Ureter (tissue), 1 donor: ENCODE results near the gene ANKRD24. TPM values are rescaled to one million over a fixed set of nuclear protein-coding genes. Genes with fewer than 3 reads are reported as not detected.
"Not testable (repeated sequence)": the region's sequence is repeated elsewhere in the genome, so short reads cannot be mapped to it uniquely, and the experiment has no call there.

Source experiments
- DNase-seq: peaks from one replicate; pipeline ENCODE4 v3.0.0-alpha.2; 2020; ENCODE audit warnings: low spot score
- total RNA-seq: library from RNA; stranded (reverse); gene quantifications from one replicate; pipeline ENCODE4 v1.2.4, GENCODE V29; 2023
- donor health status: DM: yes; HTN: yes; CAD: no.

Gene ANKRD24
- total RNA-seq, 1 donor from 2014 or later: 2.7 TPM

DNA sequence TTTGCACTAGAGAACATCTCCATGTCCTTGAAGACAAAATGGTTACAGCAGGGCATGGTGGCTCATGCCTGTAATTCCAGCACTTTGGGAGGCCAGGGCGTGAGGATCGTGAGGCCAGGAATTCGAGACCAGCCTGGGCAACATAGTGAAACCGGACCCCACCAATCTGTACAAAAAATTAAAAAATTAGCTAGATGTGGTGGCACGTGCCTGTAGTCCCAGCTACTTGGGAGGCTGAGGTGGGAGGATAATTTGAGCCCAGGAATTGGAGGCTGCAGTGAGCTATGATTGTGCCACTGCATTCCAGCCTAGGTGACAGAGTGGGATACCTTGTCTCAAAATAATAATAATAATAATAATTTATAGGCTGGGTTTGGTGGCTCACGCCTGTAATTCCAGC is 47.7 kb downstream of the ANKRD24 start:
- not testable (repeated sequence) for DNase-seq

DNA sequence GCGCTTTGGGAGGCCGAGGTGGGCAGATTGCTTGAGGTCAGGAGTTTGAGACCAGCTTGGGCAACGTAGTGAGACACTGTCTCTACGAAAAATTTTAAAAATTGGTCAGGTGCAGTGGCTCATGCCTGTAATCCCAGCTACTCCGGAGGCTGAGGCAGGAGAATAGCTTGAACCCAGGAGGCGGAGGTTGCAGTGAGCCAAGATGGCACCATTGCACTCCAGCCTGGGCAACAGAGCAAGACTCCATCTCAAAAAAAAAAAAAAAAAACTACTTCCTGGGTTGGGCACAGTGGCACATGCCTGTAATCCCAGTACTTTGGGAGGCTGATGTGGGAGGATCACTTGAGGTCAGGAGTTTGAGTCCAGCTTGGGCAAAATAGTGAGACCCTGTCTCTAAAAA is 49.0 kb downstream of the ANKRD24 start:
- not testable (repeated sequence) for DNase-seq

DNA sequence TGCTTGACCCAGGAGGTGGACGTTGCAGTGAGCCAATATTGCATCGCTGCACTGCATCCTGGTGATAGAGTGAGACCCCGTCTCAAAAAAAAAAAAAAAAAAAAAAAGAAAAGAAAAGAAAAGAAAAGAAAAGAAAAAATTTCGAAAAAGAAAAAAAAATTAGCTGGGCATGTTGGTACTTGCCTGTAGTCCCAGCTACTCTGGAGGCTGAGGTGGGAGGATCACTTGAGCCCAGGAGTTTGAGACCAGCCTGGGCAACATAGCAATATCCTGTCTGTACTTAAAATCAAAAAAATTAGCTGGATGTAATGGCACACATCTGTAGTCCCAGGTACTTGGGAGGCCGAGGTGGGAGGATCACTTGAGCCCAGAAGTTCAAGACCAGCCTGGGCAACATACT is 49.6 kb downstream of the ANKRD24 start:
- not testable (repeated sequence) for DNase-seq

DNA sequence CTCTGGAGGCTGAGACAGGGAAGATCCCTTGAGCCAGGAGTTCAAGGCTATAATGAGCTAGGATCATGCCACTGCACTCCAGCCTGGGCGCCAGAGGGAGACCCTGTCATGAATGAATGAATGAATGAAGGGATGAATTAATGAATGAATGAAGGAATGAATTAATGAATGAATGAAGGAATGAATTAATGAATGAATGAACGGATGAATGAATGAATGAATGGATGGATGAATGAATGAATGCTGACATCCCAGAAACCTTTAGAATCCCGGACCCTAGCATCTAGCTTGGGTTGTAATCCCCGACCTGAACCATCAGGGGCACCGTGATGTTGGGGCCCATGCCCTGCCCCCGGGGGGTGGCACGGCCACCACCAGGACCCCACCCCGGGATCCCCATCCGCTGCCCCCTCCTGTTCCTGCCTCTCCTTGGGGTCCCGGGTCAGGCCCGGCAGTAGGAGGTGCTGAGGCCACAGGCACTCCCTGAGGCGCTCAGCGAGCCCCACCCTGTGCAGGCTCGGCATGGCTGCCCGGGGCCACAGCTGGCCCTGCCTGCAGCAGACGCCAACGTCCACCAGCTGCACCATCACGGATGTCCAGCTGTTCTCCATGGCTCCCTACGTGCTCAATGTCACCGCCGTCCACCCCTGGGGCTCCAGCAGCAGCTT is 50.3 kb downstream of the ANKRD24 start:
- DNase-seq: no peak

DNA sequence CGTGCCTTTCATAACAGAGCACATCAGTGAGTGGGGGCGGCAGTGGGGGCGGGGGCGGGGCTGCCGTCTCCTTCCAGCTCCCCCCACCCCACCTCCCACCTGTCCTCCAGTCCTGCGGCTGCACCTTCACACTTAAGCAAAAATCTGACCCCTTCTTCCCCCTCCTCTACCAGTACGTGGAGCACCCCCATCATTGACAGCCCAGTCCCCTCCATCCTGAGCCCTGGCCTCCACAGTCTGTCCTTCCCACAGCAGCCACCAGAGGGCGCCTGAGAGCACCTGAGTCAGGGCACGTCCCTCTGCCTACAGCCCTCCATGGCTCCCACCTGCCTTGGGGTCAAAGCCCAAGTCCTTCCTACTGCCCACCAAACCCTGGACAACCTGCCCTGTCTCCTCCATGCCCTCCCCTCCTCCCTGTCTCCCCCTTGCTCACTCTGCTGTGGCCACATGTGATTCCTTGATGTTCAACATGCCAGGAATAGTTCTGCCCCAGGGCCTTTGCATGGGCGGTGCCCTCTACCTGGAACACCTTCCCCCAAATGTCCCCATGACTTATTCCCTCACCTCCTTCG is 50.9 kb downstream of the ANKRD24 start:
- DNase-seq: no peak

DNA sequence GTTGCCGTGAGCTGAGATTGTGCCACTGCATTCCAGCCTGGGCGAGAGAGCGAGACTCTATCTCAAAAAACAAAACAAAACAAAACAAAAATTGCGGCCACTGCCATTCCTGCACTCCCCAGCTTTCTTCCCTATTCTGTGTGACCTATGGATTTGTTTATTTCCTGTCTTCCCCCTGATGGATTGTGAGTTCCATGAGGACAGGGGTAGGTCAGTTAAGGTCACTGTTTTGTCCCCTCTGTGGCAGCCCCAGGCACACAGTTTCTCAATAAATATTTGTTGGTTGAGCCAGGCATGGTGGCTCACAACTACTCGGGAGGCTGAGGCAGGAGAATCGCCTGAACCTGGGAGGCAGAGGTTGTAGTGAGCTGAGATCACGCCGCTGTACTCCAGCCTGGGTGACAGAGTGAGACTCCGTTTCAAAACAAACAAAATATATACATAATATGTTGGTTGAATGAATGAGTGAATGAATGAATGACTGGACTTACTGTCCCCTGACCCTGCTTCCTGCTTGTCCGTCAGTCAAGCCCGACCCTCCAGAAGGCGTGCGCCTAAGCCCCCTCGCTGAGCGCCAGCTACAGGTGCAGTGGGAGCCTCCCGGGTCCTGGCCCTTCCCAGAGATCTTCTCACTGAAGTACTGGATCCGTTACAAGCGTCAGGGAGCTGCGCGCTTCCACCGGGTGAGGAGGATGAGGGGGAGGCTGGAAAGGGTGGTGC is 51.8 kb downstream of the ANKRD24 start:
- DNase-seq: no peak

DNA sequence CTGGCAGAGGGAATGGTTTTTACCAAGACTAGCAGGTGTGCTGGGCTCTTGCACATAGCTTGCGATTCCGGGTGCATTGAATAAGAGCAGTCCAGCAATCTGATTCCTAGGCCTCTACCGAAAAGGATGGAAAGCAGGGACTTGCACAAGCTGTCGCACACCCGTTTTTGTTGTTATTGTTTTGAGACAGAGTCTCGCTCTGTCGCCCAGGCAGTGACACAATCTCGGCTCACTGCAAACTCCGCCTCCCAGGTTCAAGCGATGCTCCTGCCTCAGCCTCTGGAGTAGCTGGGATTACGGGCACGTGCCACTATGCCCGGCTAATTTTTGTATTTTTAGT is 52.3 kb downstream of the ANKRD24 start:
- no peak for DNase-seq

DNA sequence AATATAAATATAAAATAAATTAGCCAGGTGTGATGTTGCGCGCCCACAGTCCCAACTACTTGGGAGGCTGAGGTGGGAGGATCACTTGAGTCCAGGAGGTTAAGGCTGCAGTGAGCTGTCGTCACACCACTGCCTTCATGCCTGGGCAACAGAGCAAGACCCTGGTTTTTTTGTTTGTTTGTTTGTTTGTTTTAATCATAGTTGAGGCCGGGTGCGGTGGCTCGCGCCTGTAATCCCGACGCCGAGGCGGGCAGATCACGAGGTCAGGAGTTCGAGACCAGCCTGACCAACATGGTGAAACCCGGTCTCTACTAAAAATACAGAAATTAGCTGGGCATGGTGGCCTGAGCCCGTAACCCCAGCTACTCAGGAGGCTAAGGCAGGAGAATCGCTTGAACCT is 55.0 kb downstream of the ANKRD24 start:
- not testable (repeated sequence) for DNase-seq

DNA sequence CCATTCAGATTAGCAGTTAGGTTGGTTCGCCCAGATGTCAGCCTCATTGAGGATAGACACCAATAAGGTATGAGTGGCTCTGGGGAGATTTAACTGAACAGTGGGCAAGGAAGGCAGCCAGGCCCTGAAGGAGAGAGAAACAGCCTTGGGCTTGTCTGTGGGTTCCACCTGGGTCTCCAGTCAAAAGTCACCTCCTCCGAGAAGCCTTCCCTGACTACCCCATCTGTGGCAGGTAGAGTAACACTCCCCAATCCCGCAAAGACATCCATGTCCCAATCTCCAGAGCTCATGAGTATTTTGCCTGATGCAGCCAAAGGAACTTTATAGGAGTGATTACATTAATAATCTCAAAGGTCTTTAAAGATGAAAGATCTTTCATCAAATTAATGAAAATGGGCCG is 56.3 kb downstream of the ANKRD24 start:
- no peak for DNase-seq

DNA sequence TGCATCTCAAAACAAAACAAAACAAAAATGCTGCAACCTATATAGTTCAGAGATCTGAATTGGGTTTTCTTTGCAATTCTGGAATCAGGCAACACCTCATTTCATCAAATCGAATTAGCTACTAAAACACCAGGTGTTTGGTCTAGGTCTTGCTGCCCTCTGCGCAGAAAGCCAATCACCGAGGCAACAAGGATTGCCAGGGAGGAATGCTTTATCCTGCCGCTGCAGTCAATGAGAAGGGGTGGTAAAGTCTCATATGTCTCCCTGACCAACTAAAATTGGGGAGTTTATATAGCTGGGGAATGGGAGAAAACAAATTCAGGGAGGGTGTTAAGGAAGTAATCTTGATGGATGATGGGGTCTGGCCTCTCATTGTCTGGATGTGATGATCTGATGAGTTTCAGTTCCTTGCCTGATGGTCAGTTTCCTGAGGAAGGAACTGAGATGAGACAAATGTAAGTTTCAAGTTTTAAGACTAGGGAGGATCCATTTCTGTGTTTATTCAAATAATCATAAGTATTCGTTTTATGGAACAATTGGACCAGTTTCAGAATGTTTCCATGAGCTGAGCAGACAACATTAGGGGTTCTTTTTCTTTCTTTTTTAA is 59.4 kb downstream of the ANKRD24 start:
- DNase-seq: no peak

DNA sequence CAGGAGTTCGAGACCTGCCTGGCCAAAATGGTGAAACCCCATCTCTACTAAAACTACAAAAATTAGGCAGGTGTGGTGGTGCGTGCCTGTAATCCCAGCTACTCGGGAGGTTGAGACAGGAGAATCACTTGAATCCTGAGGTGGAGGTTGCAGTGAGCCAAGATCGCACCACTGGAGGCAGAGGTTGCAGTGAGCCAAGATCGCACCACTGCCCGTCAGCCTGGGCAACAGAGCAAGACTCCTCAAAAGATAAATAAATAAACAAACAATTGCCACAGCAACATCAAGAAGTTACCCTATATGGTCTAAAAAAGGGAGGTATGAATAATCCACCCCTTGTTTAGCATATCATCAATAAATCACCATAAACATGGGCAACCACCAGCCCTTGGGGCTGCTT is 63.4 kb downstream of the ANKRD24 start:
- not testable (repeated sequence) for DNase-seq

DNA sequence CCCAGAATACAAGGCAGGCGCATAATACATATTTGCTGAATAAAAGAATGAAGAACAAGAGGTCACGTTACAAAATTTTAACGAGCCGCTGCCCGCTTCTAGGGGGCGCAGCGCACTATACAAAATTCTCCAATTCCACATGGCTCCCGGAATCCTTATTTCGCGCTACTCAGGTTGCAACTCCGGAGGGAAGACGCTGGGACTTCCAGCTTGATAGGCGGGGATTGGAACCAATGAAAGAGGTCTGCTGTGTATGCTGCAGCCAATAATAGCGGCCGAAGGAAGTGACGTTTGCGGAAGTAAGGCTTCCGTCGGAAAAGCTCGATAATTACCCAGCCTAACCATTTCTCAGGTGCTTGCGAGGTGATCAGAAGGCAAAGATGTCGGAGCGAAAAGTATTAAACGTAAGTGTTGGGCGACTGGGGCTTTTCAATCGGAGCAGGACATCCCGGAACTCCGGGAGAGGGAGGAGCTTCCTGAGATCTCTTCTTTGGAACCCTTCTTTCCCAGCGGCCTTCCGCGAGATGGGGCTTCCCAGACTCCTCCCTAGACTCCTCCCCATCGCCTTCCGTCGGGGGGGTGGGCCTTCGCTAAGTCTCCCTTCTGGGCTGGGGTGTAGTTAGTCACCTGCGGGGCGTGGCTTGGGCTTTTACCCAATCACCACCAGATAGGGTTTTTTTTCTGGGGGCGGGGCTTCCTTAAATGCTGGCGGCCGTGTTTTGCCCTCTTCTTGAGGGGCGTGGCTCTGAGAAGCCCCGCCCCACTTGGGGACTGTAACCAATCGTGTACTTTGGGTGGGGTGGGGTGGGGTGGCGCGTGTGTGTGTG is 64.5 kb downstream of the ANKRD24 start, which contains the start of gene YJU2:
YJU2 (plus strand) TSS at position 314 of the 827 bp plus-strand sequence; CDS start at position 381, 67 bp downstream.
- DNase-seq: peak; percentile 99

DNA sequence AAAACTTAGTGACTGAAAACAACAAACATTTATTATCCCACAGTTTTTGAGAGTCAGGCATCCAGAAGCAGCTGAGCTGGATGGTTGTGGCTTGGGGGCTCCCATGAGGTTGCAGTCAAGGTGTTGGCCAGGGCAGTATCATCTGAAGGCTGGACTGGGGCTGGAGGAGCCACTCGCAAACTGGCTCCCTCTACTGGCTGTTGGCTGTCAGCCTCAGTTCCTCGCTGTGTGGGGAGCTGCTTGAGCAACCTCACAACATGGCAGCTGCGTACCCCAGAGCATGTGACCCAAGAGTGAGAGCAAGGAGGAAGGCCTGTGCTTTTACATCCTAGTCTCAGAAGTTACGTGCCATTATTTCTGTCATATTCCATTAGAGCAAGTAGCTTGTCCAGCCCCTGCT is 74.1 kb downstream of the ANKRD24 start:
- DNase-seq: no peak

DNA sequence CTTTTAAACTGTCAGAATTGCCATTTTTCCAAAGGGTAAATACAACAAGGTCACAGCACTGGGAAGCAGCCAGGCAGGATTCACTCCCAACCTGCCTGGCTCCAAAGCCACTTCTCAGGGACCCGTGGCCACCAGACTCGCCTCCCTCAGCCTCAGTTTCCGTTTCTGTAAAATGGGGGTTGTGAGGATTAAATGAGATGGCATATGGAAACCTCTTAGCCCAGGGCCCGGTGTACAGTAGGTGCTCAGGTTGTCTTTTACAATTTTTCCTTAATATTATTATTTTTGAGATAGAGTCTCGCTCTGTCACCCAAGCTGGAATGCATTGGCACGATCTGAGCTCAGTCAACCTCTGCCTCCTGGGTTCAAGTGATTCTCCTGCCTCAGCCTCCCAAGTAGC is 74.5 kb downstream of the ANKRD24 start:
- DNase-seq: no peak

DNA sequence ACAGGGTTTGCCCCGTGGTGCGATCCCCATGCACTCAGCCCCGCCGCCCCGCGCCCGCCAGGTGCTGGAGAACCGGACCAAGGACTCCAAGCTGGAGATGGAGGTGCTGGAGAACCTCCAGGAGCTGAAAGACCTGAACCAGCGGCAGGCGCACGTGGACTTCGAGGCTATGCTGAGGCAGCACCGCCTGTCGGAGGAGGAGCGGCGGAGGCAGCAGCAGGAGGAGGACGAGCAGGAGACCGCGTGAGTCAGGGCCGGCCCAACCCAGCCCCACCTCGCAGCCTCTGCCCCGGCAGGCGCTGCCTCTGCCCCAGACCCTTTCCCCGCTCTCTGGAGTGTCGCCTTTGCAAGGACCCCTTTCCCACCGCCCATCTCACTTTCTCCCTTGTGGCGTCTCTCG is 75.7 kb downstream of the ANKRD24 start:
- no peak for DNase-seq

DNA sequence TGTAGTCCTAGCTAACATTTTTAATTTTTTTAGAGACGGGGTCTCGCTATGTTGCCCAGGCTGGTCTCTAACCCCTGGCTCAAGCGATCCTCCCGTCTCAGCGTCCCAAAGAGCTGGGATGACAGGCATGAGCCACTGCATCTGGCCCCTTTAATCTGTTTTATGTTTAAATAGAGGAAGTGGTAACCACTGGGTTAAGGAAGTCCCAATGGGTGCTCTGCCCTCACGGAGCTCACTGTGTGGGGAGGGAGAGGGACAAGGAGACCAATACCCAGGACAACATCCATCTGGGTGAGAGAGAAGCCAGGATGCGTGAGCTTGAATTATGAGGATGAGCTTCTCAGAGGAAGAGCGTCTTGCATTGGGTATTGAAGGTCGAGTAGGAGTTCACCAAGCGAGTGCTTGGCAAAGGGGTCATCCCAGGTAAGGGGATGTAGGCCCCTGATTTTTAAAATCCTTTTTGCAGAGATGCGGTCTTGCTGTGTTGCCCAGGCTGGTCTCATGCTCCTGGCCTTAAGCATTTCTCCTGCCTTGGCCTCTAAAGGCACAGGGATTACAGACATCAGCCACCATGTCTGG is 78.2 kb downstream of the ANKRD24 start:
- no peak for DNase-seq

DNA sequence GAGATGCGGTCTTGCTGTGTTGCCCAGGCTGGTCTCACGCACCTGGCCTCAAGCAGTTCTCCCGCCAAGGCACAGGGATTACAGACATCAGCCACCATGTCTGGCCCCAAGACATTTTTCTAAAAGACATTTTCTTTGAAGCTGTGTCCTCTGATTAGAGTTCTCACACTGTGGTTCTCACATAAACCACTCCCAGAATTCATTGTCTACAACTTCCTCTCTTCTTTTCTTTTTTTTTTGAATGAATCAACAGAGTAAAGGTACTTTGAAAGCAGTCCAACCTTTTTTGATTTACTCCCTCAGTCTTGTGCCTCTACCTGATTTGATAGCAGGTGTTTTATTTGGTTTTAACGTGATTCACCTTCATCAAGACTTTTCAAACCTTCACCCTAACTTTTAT is 82.3 kb downstream of the ANKRD24 start:
- DNase-seq: no peak

DNA sequence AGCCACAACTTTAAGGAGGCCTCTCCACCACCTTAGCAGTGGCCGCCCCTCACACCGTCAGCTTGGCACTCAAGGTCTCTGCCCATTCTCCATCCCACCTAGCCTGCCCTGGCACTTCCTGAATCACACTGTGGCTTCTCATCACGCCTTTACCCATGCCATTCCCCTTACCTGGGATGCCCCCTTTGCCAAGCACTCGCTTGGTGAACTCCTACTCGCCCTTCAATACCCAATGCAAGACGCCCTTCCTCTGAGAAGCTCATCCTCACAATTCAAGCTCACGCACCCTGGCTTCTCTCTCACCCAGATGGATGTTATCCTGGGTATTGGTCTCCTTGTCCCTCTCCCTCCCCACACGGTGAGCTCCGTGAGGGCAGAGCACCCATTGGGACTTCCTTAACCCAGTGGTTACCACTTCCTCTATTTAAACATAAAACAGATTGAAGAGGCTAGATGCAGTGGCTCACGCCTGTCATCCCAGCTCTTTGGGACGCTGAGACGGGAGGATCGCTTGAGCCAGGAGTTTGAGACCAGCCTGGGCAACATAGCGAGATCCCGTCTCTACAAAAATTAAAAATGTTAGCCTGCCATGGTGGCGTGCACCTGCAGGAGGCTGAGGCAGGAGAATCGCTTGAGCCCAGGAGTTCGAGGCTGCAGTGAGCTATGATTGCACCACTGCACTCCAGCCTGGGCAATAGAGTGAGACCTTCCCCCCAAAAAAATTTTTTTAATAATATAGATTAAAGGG is 83.9 kb downstream of the ANKRD24 start:
- no peak for DNase-seq

DNA sequence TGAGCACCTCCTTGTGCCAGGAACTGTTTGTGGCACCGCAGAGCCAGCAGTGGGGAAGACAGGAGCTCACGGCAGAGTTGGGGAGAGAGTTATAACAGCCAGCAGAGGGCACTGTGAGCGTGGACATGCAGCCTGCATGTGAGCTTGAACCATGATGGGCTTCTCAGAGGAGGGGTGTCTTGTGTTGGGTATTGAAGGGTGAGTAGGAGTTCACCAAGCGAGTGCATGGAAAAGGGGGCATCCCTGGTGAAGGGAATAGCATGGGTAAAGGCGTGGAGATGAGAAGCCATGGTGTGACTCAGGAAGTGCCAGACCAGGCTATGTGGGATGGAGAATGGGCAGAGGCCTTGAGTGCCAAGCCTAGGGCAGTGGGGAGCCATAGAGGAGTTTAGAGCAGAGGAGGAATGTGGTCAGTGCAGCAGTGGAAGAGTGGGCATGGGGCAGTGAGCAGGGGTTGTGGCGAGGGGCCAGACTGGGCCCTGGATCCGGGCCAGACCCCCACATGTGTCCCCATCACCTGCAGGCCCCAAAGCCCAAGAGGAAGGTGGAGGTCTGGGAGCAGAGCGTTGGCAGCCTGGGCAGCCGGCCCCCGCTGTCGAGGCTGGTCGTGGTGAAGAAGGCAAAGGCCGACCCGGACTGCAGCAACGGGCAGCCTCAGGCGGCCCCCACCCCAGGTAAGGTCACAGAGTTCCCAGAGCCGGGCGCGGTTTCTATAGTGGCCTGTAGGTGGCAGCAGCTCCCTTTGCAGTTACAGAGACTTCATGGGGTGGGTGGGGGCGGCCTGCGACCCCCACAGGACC is 84.8 kb downstream of the ANKRD24 start:
- DNase-seq: no peak
